ENCODE data around the gene ZNF195.
"Not testable (repeated sequence)": the region's sequence is repeated elsewhere in the genome, so short reads cannot be mapped to it uniquely, and the experiment has no call there.

The ZNF195 gene

GRCh38 chr11:3346587-3346986 lies 32.4 kb downstream of the ZNF195 start:
- no peak for FAIRE-seq

- FAIRE-seq = no peak
Observed at GRCh38 chr11:3345736-3346135, 33.2 kb downstream of the ZNF195 start.

- no peak for FAIRE-seq
Observed at GRCh38 chr11:3344327-3345174, 34.4 kb downstream of the ZNF195 start.

GRCh38 chr11:3342709-3343108 lies 36.2 kb downstream of the ZNF195 start:
- no peak for FAIRE-seq

GRCh38 chr11:3341298-3341697 lies 37.6 kb downstream of the ZNF195 start:
- FAIRE-seq = no peak

GRCh38 chr11:3340025-3340424 lies 38.9 kb downstream of the ZNF195 start:
- FAIRE-seq = no peak

- no peak for FAIRE-seq
Observed at GRCh38 chr11:3339340-3339624, 39.7 kb downstream of the ZNF195 start.

GRCh38 chr11:3338569-3339339 lies 40.2 kb downstream of the ZNF195 start:
- no peak for FAIRE-seq

GRCh38 chr11:3336420-3336819 lies 42.5 kb downstream of the ZNF195 start:
- not testable (repeated sequence) for FAIRE-seq

GRCh38 chr11:3333157-3333556 lies 45.8 kb downstream of the ZNF195 start:
- not testable (repeated sequence) for FAIRE-seq

GRCh38 chr11:3331078-3331477 lies 47.9 kb downstream of the ZNF195 start:
- not testable (repeated sequence) for FAIRE-seq

- not testable (repeated sequence) for FAIRE-seq
Observed at GRCh38 chr11:3330064-3330463, 48.9 kb downstream of the ZNF195 start.

- not testable (repeated sequence) for FAIRE-seq
Observed at GRCh38 chr11:3328503-3328902, 50.4 kb downstream of the ZNF195 start.

- FAIRE-seq = not testable (repeated sequence)
Observed at GRCh38 chr11:3326450-3326849, 52.5 kb downstream of the ZNF195 start.

- FAIRE-seq = peak; percentile 98
Observed at GRCh38 chr11:3324724-3325123, 54.2 kb downstream of the ZNF195 start.

All from islet of Langerhans (tissue), 1 donor.